ENCODE results near the gene RCL1.

Gene RCL1

DNA sequence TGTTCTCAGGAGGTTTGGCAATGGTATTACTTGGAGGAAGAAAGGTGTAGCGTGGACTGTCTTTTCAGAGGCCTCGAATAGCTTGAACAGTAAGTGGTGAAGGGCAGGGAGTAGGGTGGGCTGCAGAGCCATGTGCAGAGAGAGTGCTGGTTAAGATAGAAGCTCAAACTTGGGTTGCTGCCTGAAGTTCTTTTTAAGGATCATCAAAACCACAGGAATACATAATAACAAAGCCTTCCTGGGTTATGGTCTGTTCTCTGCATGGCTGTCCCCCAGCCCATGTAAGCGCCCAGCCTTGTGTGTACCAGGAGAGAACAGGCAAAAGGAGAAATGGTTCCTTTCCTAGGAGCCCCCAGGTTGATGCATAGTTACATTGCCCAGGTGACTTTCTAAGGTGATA is 43.9 kb downstream of the RCL1 start:
- Histone ChIP-seq H3K9me2 (replicated peaks; ENCODE audit: insufficient read depth, low read length) (no peaks in the 10 kb centered on the region), H4K20me1 (ENCODE audit: insufficient read depth, low read length) (no peaks in the 10 kb centered on the region)

DNA sequence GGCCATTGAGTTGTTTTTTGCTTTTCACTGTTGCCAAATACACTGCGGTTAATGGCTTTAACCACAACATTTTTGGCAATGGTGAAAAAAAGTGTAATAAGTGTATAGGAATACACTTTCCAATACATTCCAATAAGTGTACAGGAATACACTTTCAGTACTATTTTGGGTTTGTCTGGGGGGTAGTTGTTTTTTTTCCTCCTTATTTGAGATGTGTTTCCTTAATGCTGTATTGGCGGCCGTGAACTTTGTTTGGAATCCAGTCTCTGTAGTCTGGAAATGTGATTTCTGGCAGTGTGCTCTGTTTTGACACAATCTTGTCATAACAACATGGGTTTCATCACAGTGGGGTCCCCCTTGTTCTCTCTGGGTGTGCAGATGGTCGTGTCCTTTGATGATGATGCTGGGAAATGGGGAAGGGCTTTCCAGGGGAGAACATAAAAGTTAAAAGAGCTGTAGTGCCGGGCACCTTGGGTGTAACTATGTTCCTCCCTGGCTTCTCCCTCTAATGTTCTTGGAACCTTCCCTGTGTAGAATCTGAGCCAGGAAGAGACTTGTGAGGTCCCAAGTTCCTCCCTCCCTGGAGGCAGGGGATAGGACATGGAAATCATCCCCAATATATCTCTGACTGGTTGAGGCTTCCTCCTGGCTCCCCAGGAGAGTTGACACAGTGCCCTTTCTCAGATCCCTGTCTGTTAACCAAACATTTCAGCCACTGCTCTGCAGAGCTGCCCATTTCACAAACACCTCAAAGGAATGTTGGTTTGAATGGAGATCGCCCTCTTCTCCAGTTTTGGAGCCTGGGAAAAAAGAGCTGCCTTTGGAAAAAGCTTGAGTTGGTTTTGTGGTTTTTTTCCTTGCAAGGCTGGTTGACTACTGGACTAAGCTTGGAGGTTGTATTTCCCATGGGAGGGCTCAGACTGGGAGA is 44.8 kb downstream of the RCL1 start:
- Histone ChIP-seq H3K27ac (ENCODE audit: low read length) (no peak overlapping the region), H3K36me3 (replicated peaks; ENCODE audit: insufficient read depth, low read length) (no peaks in the 10 kb centered on the region), H3K9me2 (replicated peaks; ENCODE audit: insufficient read depth, low read length) (no peaks in the 10 kb centered on the region), H3K4me3 (ENCODE audit: low read length) (no peak overlapping the region), H4K20me1 (ENCODE audit: insufficient read depth, low read length) (no peaks in the 10 kb centered on the region), H3K79me2 (ENCODE audit: low read length) (peaks cover 37% of the 10 kb centered on the region), H3K27me3 (replicated peaks; ENCODE audit: insufficient read depth, low read length) (no peaks in the 10 kb centered on the region), H3K9me3 (replicated peaks; ENCODE audit: insufficient read depth, low read length) (no peaks in the 10 kb centered on the region), H3K9ac (ENCODE audit: low read length) (no peak overlapping the region), H3K4me1 (ENCODE audit: low read length) (no peaks in the 10 kb centered on the region), H2AFZ (ENCODE audit: low read length) (no peak overlapping the region), H3F3A (ENCODE audit: insufficient read depth, low read length) (no peaks in the 10 kb centered on the region), H3K4me2 (ENCODE audit: low read depth, low read length) (no peak overlapping the region)
- no peak for TF ChIP-seq EZH2 (optimal IDR thresholded peaks at IDR 0.05; ENCODE audit: low read depth, low read length)
- TF ChIP-seq, protein P1, sequence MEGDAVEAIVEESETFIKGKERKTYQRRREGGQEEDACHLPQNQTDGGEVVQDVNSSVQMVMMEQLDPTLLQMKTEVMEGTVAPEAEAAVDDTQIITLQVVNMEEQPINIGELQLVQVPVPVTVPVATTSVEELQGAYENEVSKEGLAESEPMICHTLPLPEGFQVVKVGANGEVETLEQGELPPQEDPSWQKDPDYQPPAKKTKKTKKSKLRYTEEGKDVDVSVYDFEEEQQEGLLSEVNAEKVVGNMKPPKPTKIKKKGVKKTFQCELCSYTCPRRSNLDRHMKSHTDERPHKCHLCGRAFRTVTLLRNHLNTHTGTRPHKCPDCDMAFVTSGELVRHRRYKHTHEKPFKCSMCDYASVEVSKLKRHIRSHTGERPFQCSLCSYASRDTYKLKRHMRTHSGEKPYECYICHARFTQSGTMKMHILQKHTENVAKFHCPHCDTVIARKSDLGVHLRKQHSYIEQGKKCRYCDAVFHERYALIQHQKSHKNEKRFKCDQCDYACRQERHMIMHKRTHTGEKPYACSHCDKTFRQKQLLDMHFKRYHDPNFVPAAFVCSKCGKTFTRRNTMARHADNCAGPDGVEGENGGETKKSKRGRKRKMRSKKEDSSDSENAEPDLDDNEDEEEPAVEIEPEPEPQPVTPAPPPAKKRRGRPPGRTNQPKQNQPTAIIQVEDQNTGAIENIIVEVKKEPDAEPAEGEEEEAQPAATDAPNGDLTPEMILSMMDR (IDR thresholded peaks at IDR 0.05; ENCODE audit: low read length): no peak
- no peak for TF ChIP-seq EZH2phosphoT487 (IDR thresholded peaks at IDR 0.05; ENCODE audit: low read length)
- DNase-seq: no peak

More for the DNA sequence above, 43.9 kb downstream of the RCL1 start:
- Histone ChIP-seq H3K9ac (ENCODE audit: low read length) (no peak overlapping the region), H3F3A (ENCODE audit: insufficient read depth, low read length) (no peaks in the 10 kb centered on the region), H3K27me3 (replicated peaks; ENCODE audit: insufficient read depth, low read length) (no peaks in the 10 kb centered on the region), H3K36me3 (replicated peaks; ENCODE audit: insufficient read depth, low read length) (no peaks in the 10 kb centered on the region), H3K4me1 (ENCODE audit: low read length) (no peaks in the 10 kb centered on the region), H3K9me3 (replicated peaks; ENCODE audit: insufficient read depth, low read length) (no peaks in the 10 kb centered on the region), H2AFZ (ENCODE audit: low read length) (no peak overlapping the region), H3K79me2 (ENCODE audit: low read length) (peaks cover 43% of the 10 kb centered on the region), H3K27ac (ENCODE audit: low read length) (no peak overlapping the region), H3K4me2 (ENCODE audit: low read depth, low read length) (no peak overlapping the region), H3K4me3 (ENCODE audit: low read length) (no peak overlapping the region)
- DNase-seq: no peak
- TF ChIP-seq, protein P1 (IDR thresholded peaks at IDR 0.05; ENCODE audit: low read length): no peak
- TF ChIP-seq EZH2 (optimal IDR thresholded peaks at IDR 0.05; ENCODE audit: low read depth, low read length) (no peak), EZH2phosphoT487 (IDR thresholded peaks at IDR 0.05; ENCODE audit: low read length) (no peak)

DNA sequence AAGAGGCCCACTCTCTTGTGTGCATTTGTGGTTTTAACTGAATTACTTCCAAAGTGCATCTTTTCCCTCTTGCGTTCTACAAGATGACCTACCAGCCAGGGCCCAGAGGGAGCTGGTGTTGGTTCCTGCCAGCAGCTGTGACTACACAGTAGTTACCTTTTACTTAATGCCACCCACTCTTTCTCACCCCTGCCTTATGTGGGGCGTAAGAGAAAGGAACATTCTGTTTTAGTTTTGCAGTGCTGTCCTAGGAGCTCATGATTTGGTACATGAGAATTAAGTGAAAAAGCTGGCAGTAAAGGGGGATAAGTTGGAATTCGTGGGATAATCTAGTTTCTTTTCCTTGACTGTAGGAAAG is 45.4 kb downstream of the RCL1 start:
- Histone ChIP-seq H3K9me2 (replicated peaks; ENCODE audit: insufficient read depth, low read length) (no peaks in the 10 kb centered on the region), H3K4me1 (ENCODE audit: low read length) (no peaks in the 10 kb centered on the region), H3K4me3 (ENCODE audit: low read length) (no peak overlapping the region), H3K9me3 (replicated peaks; ENCODE audit: insufficient read depth, low read length) (no peaks in the 10 kb centered on the region), H3K27me3 (replicated peaks; ENCODE audit: insufficient read depth, low read length) (no peaks in the 10 kb centered on the region), H3K4me2 (ENCODE audit: low read depth, low read length) (no peak overlapping the region), H2AFZ (ENCODE audit: low read length) (no peak overlapping the region), H4K20me1 (ENCODE audit: insufficient read depth, low read length) (no peaks in the 10 kb centered on the region), H3K79me2 (ENCODE audit: low read length) (peaks cover 37% of the 10 kb centered on the region), H3K9ac (ENCODE audit: low read length) (no peak overlapping the region), H3F3A (ENCODE audit: insufficient read depth, low read length) (no peaks in the 10 kb centered on the region), H3K27ac (ENCODE audit: low read length) (no peak overlapping the region), H3K36me3 (replicated peaks; ENCODE audit: insufficient read depth, low read length) (no peaks in the 10 kb centered on the region)
- DNase-seq: no peak
- TF ChIP-seq, protein P1 (IDR thresholded peaks at IDR 0.05; ENCODE audit: low read length): no peak
- TF ChIP-seq EZH2phosphoT487 (IDR thresholded peaks at IDR 0.05; ENCODE audit: low read length): no peak
